MCF 10A (cell line): ENCODE data around the gene ATP8B4. TPM values are rescaled to one million over a fixed set of nuclear protein-coding genes. Genes with fewer than 3 reads are reported as not detected.

ENCODE experiments used
- BruUV-seq: library from RNA; stranded (reverse); fragments of 400-500 nt; replicated peaks from 2 replicates; lab custom pipeline; 2021; lab: Mats Ljungman, UMichigan
- CTCF ChIA-PET: fragments of 300-600 bp; sonication (Branson Sonifier 250); formaldehyde crosslinking; extraction: SDS; loops from one replicate; lab custom pipeline; 2021; ENCODE audit warnings: antibody characterized with exemption, inconsistent platforms; lab: Yijun Ruan, JAX
- POLR2A ChIA-PET: fragments of 300-600, 350-650 bp; sonication (Branson Sonifier 250); formaldehyde crosslinking; extraction: SDS; loops from one replicate; lab custom pipeline; 2020; ENCODE audit warnings: antibody characterized with exemption, inconsistent platforms; lab: Yijun Ruan, JAX
- DNase-seq: peaks from one replicate; pipeline ENCODE4 v3.0.0-alpha.2; 2018; ENCODE audit not compliant: unreplicated experiment
- H3K27ac Mint-ChIP-seq: one replicate; pipeline ENCODE4 v1.8.0; 2022; ENCODE audit warnings: mild to moderate bottlenecking, low read depth, mixed read lengths; ENCODE audit not compliant: unreplicated experiment
- H3K27me3 Mint-ChIP-seq: one replicate; pipeline ENCODE4 v1.8.0; 2022; ENCODE audit warnings: mixed read lengths; ENCODE audit not compliant: insufficient read depth, unreplicated experiment
- H3K36me3 Mint-ChIP-seq: one replicate; pipeline ENCODE4 v1.8.0; 2022; ENCODE audit warnings: mild to moderate bottlenecking, moderate library complexity, mixed read lengths; ENCODE audit not compliant: insufficient read depth, unreplicated experiment
- H3K4me1 Mint-ChIP-seq: one replicate; pipeline ENCODE4 v1.8.0; 2022; ENCODE audit warnings: mixed read lengths; ENCODE audit not compliant: insufficient read depth, unreplicated experiment
- H3K4me3 Mint-ChIP-seq: one replicate; pipeline ENCODE4 v1.8.0; 2022; ENCODE audit warnings: mild to moderate bottlenecking, moderate library complexity, mixed read lengths; ENCODE audit not compliant: unreplicated experiment
- H3K9me3 Mint-ChIP-seq: one replicate; pipeline ENCODE4 v1.8.0; 2022; ENCODE audit warnings: mixed read lengths; ENCODE audit not compliant: unreplicated experiment
- intact Hi-C: fragments of 100-400 bp; cut with micrococcal nuclease; formaldehyde crosslinking; loops from 2 replicates; pipeline ENCODE4 v1.14.1; 2022
- total RNA-seq: library from RNA; stranded (reverse); gene quantifications from 2 replicates; pipeline ENCODE4 v1.2.3, GENCODE V29; 2022
- TF ChIP-seq, protein P1 (sequence below): fragments of 200-600 bp; IDR thresholded peaks from one replicate; pipeline ENCODE4 v1.8.0; 2022; ENCODE audit warnings: antibody characterized with exemption, mild to moderate bottlenecking; ENCODE audit not compliant: unreplicated experiment

Gene ATP8B4
- total RNA-seq, 1 experiment from 2014 or later = not detected

DNA sequence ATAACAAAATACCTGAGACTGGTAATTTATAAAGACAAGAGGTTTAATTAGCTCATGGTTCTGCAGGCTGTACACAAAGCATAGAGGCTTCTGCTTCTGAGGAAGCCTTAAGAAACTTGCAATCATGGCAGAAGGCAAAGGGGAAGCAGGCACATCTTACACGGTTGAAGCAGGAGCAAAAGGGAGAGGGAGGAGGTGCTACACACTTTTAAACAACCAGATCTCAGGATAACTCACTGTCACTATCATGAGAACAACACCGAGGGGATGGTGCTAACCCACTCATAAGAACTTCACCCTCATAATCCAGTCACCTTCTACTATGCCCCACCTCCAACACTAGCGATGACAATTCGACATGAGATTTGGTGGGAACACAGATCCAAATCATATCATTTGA lies 54.4 kb downstream of the ATP8B4 start:
- intact Hi-C loops = no loop called here
- H3K4me3 Mint-ChIP-seq = no peak overlapping the region
- H3K9me3 Mint-ChIP-seq = no peaks in the 10 kb centered on the region
- DNase-seq = no peak
- ChIA-PET CTCF (interaction anchor here (1.6 kb wide), 1 partner anchor 80 kb away, joined by 4 read pairs; no protein-coding TSS in a partner anchor), POLR2A (no interaction called here)
- H3K27ac Mint-ChIP-seq = no peak overlapping the region
- H3K36me3 Mint-ChIP-seq = no peaks in the 10 kb centered on the region
- no peaks in the 10 kb centered on the region for H3K27me3 Mint-ChIP-seq
- no TSS peak for BruUV-seq
- TF ChIP-seq, protein P1, sequence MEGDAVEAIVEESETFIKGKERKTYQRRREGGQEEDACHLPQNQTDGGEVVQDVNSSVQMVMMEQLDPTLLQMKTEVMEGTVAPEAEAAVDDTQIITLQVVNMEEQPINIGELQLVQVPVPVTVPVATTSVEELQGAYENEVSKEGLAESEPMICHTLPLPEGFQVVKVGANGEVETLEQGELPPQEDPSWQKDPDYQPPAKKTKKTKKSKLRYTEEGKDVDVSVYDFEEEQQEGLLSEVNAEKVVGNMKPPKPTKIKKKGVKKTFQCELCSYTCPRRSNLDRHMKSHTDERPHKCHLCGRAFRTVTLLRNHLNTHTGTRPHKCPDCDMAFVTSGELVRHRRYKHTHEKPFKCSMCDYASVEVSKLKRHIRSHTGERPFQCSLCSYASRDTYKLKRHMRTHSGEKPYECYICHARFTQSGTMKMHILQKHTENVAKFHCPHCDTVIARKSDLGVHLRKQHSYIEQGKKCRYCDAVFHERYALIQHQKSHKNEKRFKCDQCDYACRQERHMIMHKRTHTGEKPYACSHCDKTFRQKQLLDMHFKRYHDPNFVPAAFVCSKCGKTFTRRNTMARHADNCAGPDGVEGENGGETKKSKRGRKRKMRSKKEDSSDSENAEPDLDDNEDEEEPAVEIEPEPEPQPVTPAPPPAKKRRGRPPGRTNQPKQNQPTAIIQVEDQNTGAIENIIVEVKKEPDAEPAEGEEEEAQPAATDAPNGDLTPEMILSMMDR = no peak
- no peaks in the 10 kb centered on the region for H3K4me1 Mint-ChIP-seq

DNA sequence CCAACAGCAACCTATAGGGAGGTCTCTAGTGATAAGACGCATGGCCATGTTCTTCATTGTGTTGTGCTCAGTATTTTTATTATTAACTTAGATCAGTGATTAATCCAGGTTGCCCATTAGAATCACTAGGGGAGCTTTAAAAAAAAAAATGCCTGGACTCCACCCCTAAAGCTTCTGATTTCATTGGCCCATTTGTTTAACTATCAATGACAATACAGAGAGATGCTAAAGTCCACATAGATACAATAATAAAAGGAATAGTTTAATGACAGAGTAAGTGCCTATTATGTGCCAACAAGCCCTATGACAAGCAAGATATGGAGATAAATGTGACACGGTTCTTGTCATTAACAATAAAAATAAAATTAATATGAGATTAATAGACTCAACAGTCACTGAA lies 55.8 kb downstream of the ATP8B4 start:
- TF ChIP-seq, protein P1 = no peak
- ChIA-PET POLR2A (interaction anchor here (0.5 kb wide), 1 partner anchor 674 kb away, joined by 3 read pairs; no protein-coding TSS in a partner anchor), CTCF (interaction anchor here (0.5 to 1.6 kb wide), 5 partner anchors 11 to 187 kb away, joined by 3 to 5 read pairs (median 3); no protein-coding TSS in a partner anchor)
- Mint-ChIP-seq H3K36me3 (no peaks in the 10 kb centered on the region), H3K27ac (no peak overlapping the region), H3K9me3 (no peaks in the 10 kb centered on the region), H3K4me3 (no peak overlapping the region), H3K4me1 (peaks cover 2% of the 10 kb centered on the region), H3K27me3 (no peaks in the 10 kb centered on the region)
- DNase-seq = no peak
- BruUV-seq = no TSS peak
- intact Hi-C loops = no loop called here

DNA sequence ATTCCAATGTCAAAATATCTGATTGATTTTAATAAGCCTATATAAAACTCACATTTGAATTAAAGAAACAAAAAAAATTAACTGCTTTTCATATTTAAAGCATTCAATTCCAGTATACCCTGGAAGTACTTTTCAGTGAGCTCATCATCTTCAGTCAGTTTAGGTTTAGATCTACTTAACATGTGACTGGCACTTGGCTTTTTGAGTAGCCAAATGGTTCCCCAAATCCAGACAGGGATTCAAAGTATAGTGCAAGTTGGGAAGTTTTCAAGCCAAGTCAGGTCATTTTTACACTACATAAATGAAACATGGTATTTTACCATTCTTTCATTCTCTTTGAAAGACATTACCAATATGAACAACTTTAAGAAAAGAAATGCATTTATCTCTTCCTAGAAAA lies 57.5 kb downstream of the ATP8B4 start:
- H3K4me1 Mint-ChIP-seq = peaks cover 8% of the 10 kb centered on the region
- TF ChIP-seq, protein P1 = no peak
- intact Hi-C loops = no loop called here
- POLR2A ChIA-PET = no interaction called here
- no peaks in the 10 kb centered on the region for H3K27me3 Mint-ChIP-seq
- H3K27ac Mint-ChIP-seq = no peak overlapping the region
- no TSS peak for BruUV-seq
- DNase-seq = no peak
- CTCF ChIA-PET = interaction anchor here (0.7 kb wide), 1 partner anchor 10 kb away, joined by 3 read pairs; no protein-coding TSS in a partner anchor
- H3K4me3 Mint-ChIP-seq = no peak overlapping the region
- H3K36me3 Mint-ChIP-seq = no peaks in the 10 kb centered on the region
- no peaks in the 10 kb centered on the region for H3K9me3 Mint-ChIP-seq

DNA sequence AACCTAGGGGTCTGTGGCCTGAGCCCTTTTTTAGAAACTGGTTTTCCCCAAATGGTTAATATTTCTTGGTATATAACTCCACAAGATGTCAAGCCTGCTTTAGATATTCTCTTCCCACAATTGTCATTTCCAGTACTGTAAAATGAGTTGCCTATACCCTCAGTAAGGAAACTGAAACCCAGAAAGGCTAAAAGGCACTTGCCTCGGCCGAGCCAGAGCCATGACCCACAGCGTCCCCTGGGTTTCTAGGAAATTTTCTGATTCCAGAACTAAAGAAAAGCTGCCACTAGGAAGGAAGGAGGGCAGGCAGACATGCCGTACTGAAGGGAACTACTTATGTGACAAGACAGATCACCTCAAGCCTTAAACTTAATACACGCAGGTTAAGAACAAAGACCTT lies 59.1 kb downstream of the ATP8B4 start:
- H3K4me1 Mint-ChIP-seq = peaks cover 8% of the 10 kb centered on the region
- H3K36me3 Mint-ChIP-seq = no peaks in the 10 kb centered on the region
- no peaks in the 10 kb centered on the region for H3K27me3 Mint-ChIP-seq
- no peak for DNase-seq
- H3K27ac Mint-ChIP-seq = no peak overlapping the region
- BruUV-seq = no TSS peak
- TF ChIP-seq, protein P1 = no peak
- intact Hi-C loops = no loop called here
- no peak overlapping the region for H3K4me3 Mint-ChIP-seq
- ChIA-PET CTCF (no interaction called here), POLR2A (no interaction called here)
- H3K9me3 Mint-ChIP-seq = no peaks in the 10 kb centered on the region
